ENCODE results near the gene SELENOO.

SELENOO gene

GRCh38 chr22:50171965-50172421 lies 28.8 kb upstream of the SELENOO start:
- no peak for DNase-seq

GRCh38 chr22:50173311-50173982 lies 27.4 kb upstream of the SELENOO start:
- DNase-seq: no peak

- DNase-seq: no peak
Observed at GRCh38 chr22:50173983-50174355, 26.8 kb upstream of the SELENOO start.

- no peak for DNase-seq
Observed at GRCh38 chr22:50174382-50175190, 26.2 kb upstream of the SELENOO start.

GRCh38 chr22:50175191-50175461 lies 25.7 kb upstream of the SELENOO start:
- DNase-seq: no peak

GRCh38 chr22:50175921-50176849 lies 24.6 kb upstream of the SELENOO start:
- DNase-seq: no peak

- DNase-seq: no peak
Observed at GRCh38 chr22:50176850-50177536, 23.8 kb upstream of the SELENOO start.

- DNase-seq: no peak
Observed at GRCh38 chr22:50177537-50178470, 23.0 kb upstream of the SELENOO start.

GRCh38 chr22:50178471-50178864 lies 22.3 kb upstream of the SELENOO start:
- no peak for DNase-seq

GRCh38 chr22:50178871-50179869 lies 21.6 kb upstream of the SELENOO start:
- no peak for DNase-seq

- DNase-seq: no peak
Observed at GRCh38 chr22:50179937-50180726, 20.7 kb upstream of the SELENOO start.

- no peak for DNase-seq
Observed at GRCh38 chr22:50180727-50181521, 19.9 kb upstream of the SELENOO start.

- no peak for DNase-seq
Observed at GRCh38 chr22:50182176-50183081, 18.4 kb upstream of the SELENOO start.

GRCh38 chr22:50183141-50183971 lies 17.5 kb upstream of the SELENOO start:
- no peak for DNase-seq

- no peak for DNase-seq
Observed at GRCh38 chr22:50184004-50184901, 16.6 kb upstream of the SELENOO start.
